Spleen (tissue), 11 donors: ENCODE data around the gene RNF150. TPM values are rescaled to one million over a fixed set of nuclear protein-coding genes. Genes with fewer than 3 reads are reported as not detected.

ENCODE experiments used
- DNase-seq: peaks from one replicate; pipeline ENCODE4 v3.0.0-alpha.2; 2020
- H3K27ac ChIP-seq, 8 donors: fragments of 200-600 bp; sonication (generic) in 7 of 8; 1 replicate in 4 of 8; 2 replicates in 4 of 8; pipeline versions ENCODE4 v1.5.0 to v1.8.0; 2016 to 2021; ENCODE audit warnings: inconsistent platforms in 4 of 8, mild to moderate bottlenecking in 4 of 8, moderate library complexity in 1 of 8
- H3K27me3 ChIP-seq, 7 donors: fragments of 200-600 bp; sonication (generic) in 6 of 7; replicated peaks in 1 of 7; 1 replicate in 4 of 7; 2 replicates in 3 of 7; pipeline versions ENCODE4 v1.5.0 to v1.8.0; 2016 to 2021; ENCODE audit warnings: inconsistent platforms in 3 of 7, mild to moderate bottlenecking in 1 of 7
- H3K36me3 ChIP-seq, 6 donors: fragments of 200-600 bp; sonication (generic) in 5 of 6; 1 replicate in 4 of 6; 2 replicates in 2 of 6; pipeline versions ENCODE4 v1.5.0 to v1.8.0; 2016 to 2021; ENCODE audit warnings: inconsistent platforms in 2 of 6
- H3K4me1 ChIP-seq, 6 donors: fragments of 200-600 bp; sonication (generic) in 5 of 6; 1 replicate in 3 of 6; 2 replicates in 3 of 6; pipeline versions ENCODE4 v1.5.0 to v1.8.0; 2016 to 2021; ENCODE audit warnings: inconsistent platforms in 3 of 6
- H3K4me3 ChIP-seq, 8 donors: fragments of 200-600 bp; sonication (generic) in 7 of 8; 1 replicate in 4 of 8; 2 replicates in 4 of 8; pipeline versions ENCODE4 v1.5.0 to v1.8.0; 2016 to 2021; ENCODE audit warnings: inconsistent platforms in 4 of 8, mild to moderate bottlenecking in 4 of 8, moderate library complexity in 2 of 8
- H3K9me3 ChIP-seq, 8 donors: fragments of 200-600 bp; sonication (generic) in 7 of 8; 1 replicate in 4 of 8; 2 replicates in 4 of 8; pipeline versions ENCODE4 v1.5.0 to v1.8.0; 2016 to 2021; ENCODE audit warnings: inconsistent platforms in 4 of 8
- CTCF ChIP-seq, 11 experiments: fragments of 200-600 bp in 7 of 11; fragments of 450-650 bp in 4 of 11; sonication (generic) in 4 of 11; IDR thresholded peaks in 8 of 11; conservative IDR thresholded peaks in 3 of 11; 1 replicate in 7 of 11; 2 replicates in 4 of 11; pipeline versions ENCODE4 v1.4.0 to v1.8.0; 2016 to 2021; ENCODE audit warnings: antibody characterized with exemption in 11 of 11, inconsistent platforms in 4 of 11, mild to moderate bottlenecking in 1 of 11
- POLR2A ChIP-seq, 3 donors: fragments of 450-650 bp; IDR thresholded peaks; one replicate each; pipeline ENCODE4 v1.5.1; 2017; ENCODE audit warnings: antibody characterized with exemption in 3 of 3, mild to moderate bottlenecking in 1 of 3
- POLR2AphosphoS5 ChIP-seq, 3 donors: sonication (generic); formaldehyde crosslinking; IDR thresholded peaks; one replicate each; pipeline ENCODE4 v1.5.1; 2017; ENCODE audit warnings: antibody characterized with exemption in 3 of 3
- WGBS, 5 donors: extraction: QIAGEN DNeasy Blood & Tissue Kit in 3 of 5; methylation state at CpG; one replicate each; pipeline versions ENCODE4 v1.1.5 to v1.1.7; 2013 to 2018; 5-methylcytosine and 5-hydroxymethylcytosine counted together
- intact Hi-C: fragments of 100-400 bp; cut with DNase I; formaldehyde crosslinking; loops from one replicate; pipeline ENCODE4 v1.15.0; 2023; ENCODE audit warnings: low total_unique reads
- polyA plus RNA-seq, 3 donors: library from polyadenylated mRNA; stranded (reverse); fragments of 200-250 nt; gene quantifications; one replicate each; pipeline ENCODE4 v1.2.1, GENCODE V29; 2013
- total RNA-seq, 7 donors: library from RNA; depleted of rRNA in 3 of 7; stranded (reverse); fragments of >200 nt in 3 of 7; fragmentation: NEBNext Ultra II Directional in 4 of 7; extraction: Animal tissue kit (Norgen Biotek cat#: 25700) in 4 of 7; gene quantifications; one replicate each; pipeline versions ENCODE4 v1.1.0 to v1.2.1, GENCODE V29; 2016 to 2021
- donor health status: healthy with polysubstance abuse.
- donor health status: DM: no; HTN: no; CAD: no; lungs with moderate emphysema.
- donor health status: DM: no; HTN: no; CAD: no.
- donor health status: Bipolar disorder and iron deficiency.
- donor health status: healthy.
- donor health status: DM: no; HTN: no; CAD: no.
- donor health status: DM: yes; HTN: yes; CAD: no.

The RNF150 gene
- total and polyA plus RNA-seq, 10 donors: 1.2 to 42.1 (median 19.2) TPM

DNA sequence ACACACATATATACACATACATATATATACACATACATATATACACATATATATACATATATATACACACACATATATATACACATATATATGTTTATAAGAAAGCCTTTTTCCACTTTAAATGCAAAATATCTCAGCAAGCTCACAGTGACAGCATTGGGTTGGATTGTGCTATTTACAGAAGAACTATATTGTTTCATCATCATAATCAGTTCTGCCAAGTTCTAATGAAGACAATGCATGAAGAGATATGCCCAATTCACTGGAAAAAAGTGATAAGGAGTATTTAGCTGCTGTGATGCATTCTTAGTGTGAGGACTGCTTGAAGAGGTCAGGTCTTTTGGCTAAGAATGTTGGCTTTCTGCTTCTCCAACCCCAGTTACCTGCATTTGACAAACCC, 54.4 kb downstream of the RNF150 start:
- Histone ChIP-seq H3K4me1 (peaks cover 0 to 4% (median 0%) of the 10 kb centered on the region in 6 donors), H3K4me3 (no peak overlapping the region), H3K27ac (no peak overlapping the region), H3K36me3 (no peaks in the 10 kb centered on the region), H3K27me3 (no peaks in the 10 kb centered on the region), H3K9me3 (no peaks in the 10 kb centered on the region)
- no peak for TF ChIP-seq CTCF (IDR thresholded peaks at IDR 0.05 in 8 of 11, conservative IDR thresholded peaks at IDR 0.05 in 3 of 11)
- TF ChIP-seq POLR2A (IDR thresholded peaks at IDR 0.05): no peak
- no peak for TF ChIP-seq POLR2AphosphoS5 (IDR thresholded peaks at IDR 0.05)
- no peak for DNase-seq
- intact Hi-C loops: no loop called here

DNA sequence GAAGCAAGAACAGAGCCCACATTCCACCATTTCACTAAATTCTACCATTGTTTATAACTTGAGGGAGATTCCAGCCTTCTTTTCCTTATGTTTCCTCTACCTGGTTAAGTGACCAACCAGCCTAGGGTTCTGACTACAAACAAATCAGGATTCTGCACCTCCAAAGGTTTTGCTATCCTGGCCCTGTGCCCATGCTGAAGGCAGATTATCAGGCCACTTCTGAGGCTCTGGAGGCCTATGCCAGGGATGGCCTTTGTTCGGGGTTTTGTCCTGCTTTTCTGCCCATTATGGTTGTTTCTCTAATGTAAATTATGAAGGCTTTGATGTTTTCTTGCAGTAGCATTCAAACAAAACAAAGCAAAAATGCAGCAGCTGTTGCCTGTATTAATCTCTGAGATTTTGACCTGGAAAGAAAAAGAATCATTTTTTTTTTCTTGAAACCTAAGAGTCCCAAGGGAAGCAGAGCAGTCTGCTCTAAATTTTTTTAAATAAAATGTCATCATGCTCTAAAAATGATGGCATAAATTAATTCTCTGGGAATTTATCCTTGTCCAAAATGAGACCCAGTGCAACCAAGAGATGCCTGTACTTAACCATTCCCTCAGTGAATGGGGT, 55.6 kb downstream of the RNF150 start:
- 79 to 91% (median 87%) methylated on average over 1 of the region's 1 CpG for WGBS, 5 donors
- Histone ChIP-seq H3K4me3 (no peak overlapping the region), H3K36me3 (no peaks in the 10 kb centered on the region), H3K9me3 (no peaks in the 10 kb centered on the region), H3K27ac (no peak overlapping the region), H3K27me3 (no peaks in the 10 kb centered on the region), H3K4me1 (peaks cover 0 to 4% (median 0%) of the 10 kb centered on the region in 6 donors)
- TF ChIP-seq CTCF (IDR thresholded peaks at IDR 0.05 in 8 of 11, conservative IDR thresholded peaks at IDR 0.05 in 3 of 11) (no peak), POLR2AphosphoS5 (IDR thresholded peaks at IDR 0.05) (no peak), POLR2A (IDR thresholded peaks at IDR 0.05) (no peak)
- DNase-seq: no peak
- intact Hi-C loops: no loop called here

DNA sequence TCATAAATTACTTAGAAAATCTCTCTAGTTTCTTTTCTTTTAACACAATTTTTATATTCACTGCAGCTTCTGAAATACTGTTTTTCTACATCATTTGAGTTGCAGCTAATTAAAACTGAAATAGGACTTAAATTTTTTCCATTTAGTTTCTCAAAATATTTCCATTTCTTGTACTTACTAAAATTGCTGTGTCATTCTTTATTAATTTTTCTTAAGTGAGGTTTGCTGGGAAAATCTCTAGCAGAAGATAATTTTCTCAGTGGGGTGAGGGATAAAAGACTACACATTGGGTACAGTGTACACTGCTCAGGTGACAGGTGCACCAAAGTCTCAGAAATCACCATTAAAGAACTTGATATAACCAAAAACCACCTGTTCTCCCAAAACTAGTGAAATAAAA, 57.7 kb downstream of the RNF150 start:
- H3K4me1 ChIP-seq: peaks cover 0 to 4% (median 0%) of the 10 kb centered on the region in 6 donors
- no peak overlapping the region for H3K27ac ChIP-seq
- no peak overlapping the region for H3K4me3 ChIP-seq
- intact Hi-C loops: no loop called here
- TF ChIP-seq POLR2AphosphoS5 (IDR thresholded peaks at IDR 0.05): no peak
- TF ChIP-seq CTCF (IDR thresholded peaks at IDR 0.05 in 8 of 11, conservative IDR thresholded peaks at IDR 0.05 in 3 of 11): no peak
- TF ChIP-seq POLR2A (IDR thresholded peaks at IDR 0.05): no peak
- H3K9me3 ChIP-seq: no peaks in the 10 kb centered on the region
- H3K27me3 ChIP-seq: no peaks in the 10 kb centered on the region
- H3K36me3 ChIP-seq: no peaks in the 10 kb centered on the region
- no peak for DNase-seq

GRCh38 chr4:141074098-141074878, 59.0 kb downstream of the RNF150 start:
- no peak overlapping the region for H3K4me3 ChIP-seq
- H3K4me1 ChIP-seq: peaks cover 0 to 4% (median 0%) of the 10 kb centered on the region in 6 donors
- WGBS, 5 donors: 60 to 79% (median 67%) methylated on average over 4 of the region's 4 CpGs
- intact Hi-C loops: no loop called here
- H3K9me3 ChIP-seq: no peaks in the 10 kb centered on the region
- TF ChIP-seq CTCF (IDR thresholded peaks at IDR 0.05 in 8 of 11, conservative IDR thresholded peaks at IDR 0.05 in 3 of 11) (no peak), POLR2A (IDR thresholded peaks at IDR 0.05) (no peak), POLR2AphosphoS5 (IDR thresholded peaks at IDR 0.05) (no peak)
- no peaks in the 10 kb centered on the region for H3K36me3 ChIP-seq
- no peak overlapping the region for H3K27ac ChIP-seq
- no peak for DNase-seq
- no peaks in the 10 kb centered on the region for H3K27me3 ChIP-seq
